DOHH2 (cell line): ENCODE measurements around the gene PEX5.
A peak's percentile ranks its signal among the peaks of the same experiment; 100 is the strongest.

Experiments
- H3F3A ChIP-seq: fragments of 200-600 bp; sonication (generic), shearing (Covaris generic); 2 replicates; pipeline ENCODE4 v1.6.0; 2016; ENCODE audit warnings: antibody characterized with exemption, mild to moderate bottlenecking; ENCODE audit not compliant: control insufficient read depth, insufficient read depth
- H3K27ac ChIP-seq: fragments of 200-600 bp; sonication (generic); 2 replicates; pipeline ENCODE4 v1.5.1; 2014; ENCODE audit warnings: low read depth, mild to moderate bottlenecking, low read length, moderate library complexity
- H3K27me3 ChIP-seq: fragments of 200-600 bp; sonication (generic); 2 replicates; pipeline ENCODE4 v1.6.1; 2014; ENCODE audit warnings: mild to moderate bottlenecking, low read length, mixed read lengths; ENCODE audit not compliant: control insufficient read depth
- H3K36me3 ChIP-seq: fragments of 200-600 bp; sonication (generic); 2 replicates; pipeline ENCODE4 v1.6.1; 2014; ENCODE audit warnings: mild to moderate bottlenecking, low read length, moderate library complexity, mixed read lengths; ENCODE audit not compliant: control insufficient read depth
- H3K4me1 ChIP-seq: fragments of 200-600 bp; sonication (generic); 2 replicates; pipeline ENCODE4 v1.6.1; 2014; ENCODE audit warnings: mild to moderate bottlenecking, low read length, mixed read lengths; ENCODE audit not compliant: control insufficient read depth
- H3K4me2 ChIP-seq: fragments of 200-600 bp; sonication (generic); 2 replicates; pipeline ENCODE4 v1.6.0; 2014; ENCODE audit warnings: mild to moderate bottlenecking, low read length, moderate library complexity
- H3K4me3 ChIP-seq: fragments of 200-600 bp; sonication (generic); 2 replicates; pipeline ENCODE4 v1.5.1; 2014; ENCODE audit warnings: mild to moderate bottlenecking, low read length, mixed read lengths
- H3K79me2 ChIP-seq: fragments of 200-600 bp; sonication (generic); 2 replicates; pipeline ENCODE4 v1.6.1; 2014; ENCODE audit warnings: mild to moderate bottlenecking, low read length, mixed read lengths; ENCODE audit not compliant: control insufficient read depth
- H3K9me2 ChIP-seq: fragments of 200-600 bp; sonication (generic); replicated peaks from 2 replicates; pipeline ENCODE4 v1.6.1; 2014; ENCODE audit warnings: mild to moderate bottlenecking, low read length, mixed read lengths; ENCODE audit not compliant: control insufficient read depth
- H3K9me3 ChIP-seq: fragments of 200-600 bp; sonication (generic); 2 replicates; pipeline ENCODE4 v1.6.1; 2014; ENCODE audit warnings: antibody characterized with exemption, low read length, mixed read lengths; ENCODE audit not compliant: control insufficient read depth, insufficient read depth
- H4K20me1 ChIP-seq: fragments of 200-600 bp; sonication (generic); 2 replicates; pipeline ENCODE4 v1.6.0; 2014; ENCODE audit warnings: low read depth, mild to moderate bottlenecking, antibody characterized with exemption, low read length, moderate library complexity; ENCODE audit not compliant: control insufficient read depth, insufficient read depth
- CTCF ChIP-seq: fragments of 200-600 bp; sonication (generic); IDR thresholded peaks from one replicate; pipeline ENCODE4 v1.5.1; 2014; ENCODE audit warnings: antibody characterized with exemption, mild to moderate bottlenecking, low read depth, low read length; ENCODE audit not compliant: poor library complexity, severe bottlenecking
- EZH2phosphoT487 ChIP-seq: fragments of 200-600 bp; sonication (generic); IDR thresholded peaks from 2 replicates; pipeline ENCODE4 v1.6.1; 2017; ENCODE audit warnings: borderline replicate concordance, mild to moderate bottlenecking, antibody characterized with exemption, low read length, moderate library complexity, mixed read lengths

Gene PEX5

GRCh38 chr12:7190268-7191055, 976 bp downstream of the PEX5 start:
- H3K4me3 ChIP-seq: peak overlapping the region; percentile 96
- peaks cover 27% of the 10 kb centered on the region for H3K4me1 ChIP-seq
- H3K27me3 ChIP-seq: no peaks in the 10 kb centered on the region
- no peaks in the 10 kb centered on the region for H3K9me3 ChIP-seq
- TF ChIP-seq CTCF (no peak), EZH2phosphoT487 (no peak)
- H3K36me3 ChIP-seq: peaks cover 48% of the 10 kb centered on the region
- H3K9me2 ChIP-seq: no peaks in the 10 kb centered on the region
- peak overlapping the region; percentile 29 for H3K27ac ChIP-seq
- peak overlapping the region; percentile 98 for H3K4me2 ChIP-seq
- H3F3A ChIP-seq: 0 out of 2 replicates have a peak, but pooled peaks cover 2% of the 10 kb centered on the region
- no peaks in the 10 kb centered on the region for H4K20me1 ChIP-seq
- H3K79me2 ChIP-seq: peaks cover 34% of the 10 kb centered on the region

GRCh38 chr12:7193674-7194073, 4.2 kb downstream of the PEX5 start:
- Histone ChIP-seq H3K9me2 (no peaks in the 10 kb centered on the region), H3K9me3 (no peaks in the 10 kb centered on the region), H3K36me3 (peaks cover 62% of the 10 kb centered on the region), H4K20me1 (no peaks in the 10 kb centered on the region), H3K4me1 (peaks cover 23% of the 10 kb centered on the region), H3K27me3 (no peaks in the 10 kb centered on the region), H3F3A (0 out of 2 replicates have a peak, but pooled peaks cover 2% of the 10 kb centered on the region), H3K4me2 (no peak overlapping the region), H3K79me2 (peaks cover 36% of the 10 kb centered on the region), H3K4me3 (no peak overlapping the region), H3K27ac (no peak overlapping the region)
- TF ChIP-seq EZH2phosphoT487 (no peak), CTCF (no peak)

GRCh38 chr12:7197841-7198240, 8.4 kb downstream of the PEX5 start:
- Histone ChIP-seq H3K79me2 (peaks cover 14% of the 10 kb centered on the region), H3K4me1 (no peaks in the 10 kb centered on the region; the same call in 1 of the 2 replicates), H3K36me3 (peaks cover 62% of the 10 kb centered on the region), H3F3A (0 out of 2 replicates have a peak, but pooled peaks cover 2% of the 10 kb centered on the region), H3K9me2 (no peaks in the 10 kb centered on the region), H3K4me2 (no peak overlapping the region), H3K27ac (no peak overlapping the region), H3K9me3 (no peaks in the 10 kb centered on the region), H3K27me3 (no peaks in the 10 kb centered on the region), H3K4me3 (no peak overlapping the region), H4K20me1 (no peaks in the 10 kb centered on the region)
- TF ChIP-seq CTCF (no peak), EZH2phosphoT487 (no peak)
